Superior temporal gyrus (tissue), 1 donor: Measurements from ENCODE around the gene CBS.
"Not testable (repeated sequence)": the region's sequence is repeated elsewhere in the genome, so short reads cannot be mapped to it uniquely, and the experiment has no call there.

Experiments used
- DNase-seq: peaks from one replicate; pipeline ENCODE4 v3.0.0-alpha.2; 2016; ENCODE audit errors: extremely low spot score

Gene CBS

DNA sequence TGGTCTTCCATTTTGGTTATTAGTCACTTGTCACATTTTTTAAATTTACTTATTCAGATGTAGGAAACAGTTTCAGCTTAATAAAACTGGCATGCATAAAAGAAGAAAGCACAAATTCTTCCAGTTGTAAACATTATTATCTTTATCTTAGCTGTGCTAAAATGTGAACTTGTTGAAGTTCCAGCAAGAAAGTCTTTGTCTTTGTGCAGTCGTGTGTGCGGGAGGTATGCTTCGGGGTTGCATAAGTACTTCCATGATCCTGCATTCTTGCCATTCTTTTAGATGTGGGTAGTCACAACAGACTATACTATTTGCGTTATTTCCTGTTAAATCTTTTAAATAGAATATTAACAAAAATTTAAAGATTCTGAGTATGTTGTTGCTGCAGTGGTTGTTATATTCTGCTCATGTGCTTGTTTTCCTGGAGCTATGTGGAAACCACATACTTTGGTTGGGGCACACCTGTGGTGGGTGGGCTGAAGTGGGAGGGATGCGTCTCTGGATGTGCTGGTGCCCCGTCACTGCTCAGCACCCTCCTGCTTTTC is 49.9 kb downstream of the CBS start:
- DNase-seq = no peak

DNA sequence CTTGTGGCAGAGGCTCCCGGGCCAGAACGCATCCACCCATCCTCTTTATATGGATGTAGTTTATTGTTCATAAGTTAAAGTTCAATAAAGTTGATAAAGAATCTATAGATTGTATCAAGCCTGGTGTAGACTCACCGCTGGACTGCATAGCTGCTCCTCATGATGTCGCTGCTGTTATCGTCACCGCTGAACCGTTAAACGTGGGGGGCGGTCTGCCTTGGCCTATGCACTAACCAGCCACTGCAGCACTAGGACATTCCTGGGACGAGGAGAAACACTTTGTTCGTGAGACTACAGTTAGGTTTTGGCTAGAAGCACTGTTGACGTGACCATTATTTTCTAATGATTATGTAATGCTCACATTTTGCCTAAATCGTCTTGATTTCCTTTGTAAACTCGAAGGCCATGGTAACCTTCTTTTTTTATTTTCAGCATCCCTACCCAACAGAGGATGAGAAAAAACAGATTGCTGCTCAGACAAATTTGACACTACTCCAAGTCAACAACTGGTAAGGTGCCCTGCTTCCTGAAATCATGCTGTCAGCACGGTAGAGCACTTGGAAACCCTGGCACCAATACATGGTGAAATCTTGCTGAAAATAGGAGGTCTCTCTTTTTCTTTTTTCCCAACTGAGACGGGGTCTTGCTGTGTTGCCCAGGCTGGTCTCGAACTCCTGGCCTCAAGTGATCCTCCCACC is 51.0 kb downstream of the CBS start:
- no peak for DNase-seq

DNA sequence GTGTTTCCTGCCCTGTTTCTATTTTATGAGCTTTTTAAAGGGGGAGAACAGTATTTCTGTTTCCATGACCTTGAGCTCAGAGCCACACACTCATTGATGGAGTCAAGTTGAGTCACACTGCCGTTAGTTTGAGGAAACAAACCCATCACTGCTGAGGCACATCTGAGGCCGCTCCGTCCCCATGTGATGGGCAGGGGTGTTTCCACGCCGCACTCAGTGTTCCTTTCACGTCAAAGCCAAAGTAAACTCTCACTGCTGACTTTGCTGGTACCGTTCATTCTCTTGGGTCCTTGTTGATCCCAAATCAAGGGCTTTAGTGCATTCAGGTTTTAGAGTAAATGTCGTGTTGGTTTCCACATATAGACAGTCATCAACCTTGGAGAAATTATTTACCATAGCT is 52.5 kb downstream of the CBS start:
- no peak for DNase-seq

DNA sequence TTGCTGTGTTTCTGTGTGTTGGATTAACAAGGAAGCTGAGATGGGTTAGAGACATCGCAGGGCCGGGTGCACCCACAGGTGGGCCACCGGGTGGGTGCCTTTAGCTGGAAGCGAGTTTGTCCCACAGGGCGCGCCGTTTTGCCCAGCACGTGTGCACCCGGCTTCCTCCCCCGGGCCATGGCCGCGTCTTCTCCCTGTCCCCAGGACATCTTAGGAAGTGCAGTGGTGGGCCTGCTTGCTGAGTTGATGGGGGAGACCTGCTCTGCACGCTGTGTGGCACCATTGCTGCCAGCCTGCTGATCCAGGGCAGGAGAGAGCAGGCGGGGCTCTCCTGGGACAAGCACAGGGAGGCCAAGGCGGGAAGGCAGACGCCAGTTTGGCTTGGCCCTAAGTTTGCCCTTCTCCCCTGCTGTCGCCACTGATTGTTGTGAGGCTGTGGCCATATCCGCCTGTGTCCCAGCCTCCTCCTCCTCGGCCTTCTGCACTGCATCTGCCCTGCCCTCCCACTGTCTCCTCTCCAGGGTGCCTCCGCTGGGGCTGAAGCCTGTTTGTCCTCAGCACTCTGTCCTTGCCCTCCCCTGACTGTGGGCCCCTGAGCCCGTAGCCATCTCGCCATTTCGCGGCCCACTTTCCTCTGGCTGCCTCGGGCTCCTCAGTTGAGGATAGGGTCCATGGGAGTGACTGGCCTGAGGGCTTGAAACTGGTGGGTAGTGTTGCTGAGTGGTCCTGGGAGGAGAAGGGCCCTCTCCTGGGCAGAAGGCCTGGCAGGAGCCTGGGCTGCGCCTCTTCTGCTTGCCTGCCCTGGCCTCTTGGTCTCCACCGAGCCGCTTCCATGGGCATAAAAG is 53.7 kb downstream of the CBS start:
- DNase-seq = no peak

- no peak for DNase-seq
Observed at GRCh38 chr21:43021191-43021590, 54.4 kb downstream of the CBS start.

DNA sequence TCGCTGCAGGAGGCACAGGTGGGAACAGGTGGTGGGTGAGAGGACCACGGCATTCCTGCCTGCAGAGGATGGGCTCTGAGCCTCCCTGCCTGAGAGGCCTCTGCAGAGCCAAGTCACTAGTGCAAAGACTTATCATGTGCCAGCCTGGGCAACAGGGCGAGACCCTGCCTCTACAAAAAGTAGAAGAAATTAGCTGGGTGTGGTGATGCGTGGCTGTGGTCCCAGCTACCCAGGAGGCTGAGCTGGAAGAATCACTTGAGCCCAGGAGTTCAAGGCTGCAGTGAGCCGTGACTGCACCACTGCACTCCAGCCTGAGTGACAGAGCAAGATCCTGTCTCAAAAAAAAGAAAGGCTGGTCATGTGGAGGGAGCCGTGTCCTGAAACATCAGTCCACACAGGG is 54.9 kb downstream of the CBS start:
- no peak for DNase-seq

- no peak for DNase-seq
Observed at GRCh38 chr21:43020177-43020576, 55.5 kb downstream of the CBS start.

DNA sequence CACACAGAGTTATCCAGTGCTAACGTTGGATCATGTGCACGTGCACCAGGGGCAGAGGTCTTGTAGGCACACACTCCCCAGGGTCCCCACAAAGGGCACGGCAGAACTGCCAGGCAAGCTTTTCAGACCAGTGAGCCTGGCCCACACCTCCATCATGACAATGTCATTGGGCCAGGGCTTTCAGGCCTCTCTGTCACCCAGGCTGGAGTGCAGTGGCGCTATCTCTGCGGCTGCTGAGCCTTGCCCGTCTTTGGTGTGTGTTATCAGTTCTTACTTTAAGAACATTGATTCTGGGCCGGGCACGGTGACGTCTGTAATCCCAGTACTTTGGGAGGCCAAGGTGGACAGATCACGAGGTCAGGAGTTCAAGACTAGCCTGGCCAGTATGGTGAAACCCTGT is 57.1 kb downstream of the CBS start:
- no peak for DNase-seq

DNA sequence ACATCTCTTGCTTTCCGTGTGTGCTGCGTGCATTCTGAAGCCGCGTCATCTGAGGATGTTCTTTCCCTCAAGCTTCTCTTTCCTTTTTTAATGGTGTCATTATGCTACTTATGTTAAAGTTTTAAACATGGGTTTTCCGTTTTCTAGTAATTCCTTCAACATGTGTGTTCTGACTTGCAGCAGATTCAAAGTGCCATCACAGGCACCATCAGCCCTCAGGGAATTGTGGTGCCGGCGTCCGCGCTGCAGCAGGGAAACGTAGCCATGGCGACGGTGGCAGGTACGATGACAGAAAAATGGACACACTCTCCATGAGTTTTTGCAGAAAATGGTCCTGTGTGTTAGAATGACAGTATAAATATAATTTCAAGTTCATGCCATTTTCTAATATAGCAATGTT is 58.9 kb downstream of the CBS start:
- no peak for DNase-seq

DNA sequence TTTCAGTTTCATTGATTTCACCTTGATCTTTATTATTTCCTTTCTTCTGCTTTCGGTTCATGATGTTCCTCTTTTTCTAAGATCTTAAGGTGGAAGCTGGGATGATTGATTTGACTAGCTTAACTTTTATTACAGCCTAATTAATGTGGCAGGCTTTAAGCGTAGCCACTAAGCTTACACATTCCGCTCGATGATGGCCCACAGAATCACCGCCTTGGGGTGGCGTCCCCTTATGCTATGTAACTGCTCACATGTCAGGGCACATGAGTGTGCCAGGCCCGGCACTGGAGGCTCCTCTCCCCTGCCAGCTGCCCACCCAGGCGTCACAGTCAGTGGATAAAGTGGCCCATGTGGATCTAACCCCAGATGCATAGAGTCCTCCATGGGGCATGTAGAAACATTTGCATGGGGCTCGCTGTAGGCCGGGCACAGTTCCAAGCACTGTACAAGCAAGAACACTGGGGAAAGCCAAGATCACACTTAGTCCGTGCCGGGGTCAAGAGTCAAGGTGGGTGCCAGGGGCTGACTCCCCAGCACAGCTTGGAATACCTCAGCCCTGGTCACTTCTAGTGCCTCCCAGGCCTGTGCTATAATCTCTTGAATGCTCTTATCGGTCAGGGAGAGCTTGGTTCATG is 59.6 kb downstream of the CBS start:
- DNase-seq = no peak

DNA sequence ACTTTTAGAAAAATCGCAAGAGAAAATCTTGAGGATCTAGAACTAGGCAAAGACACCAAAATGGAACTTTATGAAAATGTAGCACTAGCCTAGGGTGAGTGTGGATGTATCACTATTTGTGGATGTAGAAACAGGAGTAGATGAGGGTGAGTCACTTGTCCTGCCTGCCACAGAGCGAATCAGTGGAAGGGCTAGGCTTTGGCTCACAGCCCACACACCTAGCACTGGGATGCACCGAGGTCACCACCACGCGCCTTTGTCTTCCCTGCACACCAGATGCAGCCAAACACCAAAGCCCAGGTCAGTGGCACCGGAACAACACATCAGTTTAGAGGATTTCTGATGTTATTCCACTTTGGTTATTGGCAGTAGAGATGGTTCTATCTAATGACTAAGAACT is 63.0 kb downstream of the CBS start:
- no peak for DNase-seq

DNA sequence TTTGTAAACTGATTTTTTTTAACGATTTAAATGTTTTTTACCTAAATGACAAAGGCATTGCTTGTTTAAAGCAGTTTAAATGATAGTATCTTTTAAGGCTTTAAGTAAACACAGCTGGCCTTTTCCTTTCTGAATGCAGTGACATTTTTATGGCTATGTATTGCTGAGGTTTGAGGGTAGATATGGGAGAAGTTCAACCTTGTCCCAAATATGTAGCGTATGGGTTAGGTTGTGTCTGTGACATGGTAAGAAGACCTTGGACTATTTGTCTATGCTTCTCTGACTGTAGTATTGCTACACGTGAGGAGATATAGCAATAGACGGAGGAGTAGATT is 68.8 kb downstream of the CBS start:
- no peak for DNase-seq

DNA sequence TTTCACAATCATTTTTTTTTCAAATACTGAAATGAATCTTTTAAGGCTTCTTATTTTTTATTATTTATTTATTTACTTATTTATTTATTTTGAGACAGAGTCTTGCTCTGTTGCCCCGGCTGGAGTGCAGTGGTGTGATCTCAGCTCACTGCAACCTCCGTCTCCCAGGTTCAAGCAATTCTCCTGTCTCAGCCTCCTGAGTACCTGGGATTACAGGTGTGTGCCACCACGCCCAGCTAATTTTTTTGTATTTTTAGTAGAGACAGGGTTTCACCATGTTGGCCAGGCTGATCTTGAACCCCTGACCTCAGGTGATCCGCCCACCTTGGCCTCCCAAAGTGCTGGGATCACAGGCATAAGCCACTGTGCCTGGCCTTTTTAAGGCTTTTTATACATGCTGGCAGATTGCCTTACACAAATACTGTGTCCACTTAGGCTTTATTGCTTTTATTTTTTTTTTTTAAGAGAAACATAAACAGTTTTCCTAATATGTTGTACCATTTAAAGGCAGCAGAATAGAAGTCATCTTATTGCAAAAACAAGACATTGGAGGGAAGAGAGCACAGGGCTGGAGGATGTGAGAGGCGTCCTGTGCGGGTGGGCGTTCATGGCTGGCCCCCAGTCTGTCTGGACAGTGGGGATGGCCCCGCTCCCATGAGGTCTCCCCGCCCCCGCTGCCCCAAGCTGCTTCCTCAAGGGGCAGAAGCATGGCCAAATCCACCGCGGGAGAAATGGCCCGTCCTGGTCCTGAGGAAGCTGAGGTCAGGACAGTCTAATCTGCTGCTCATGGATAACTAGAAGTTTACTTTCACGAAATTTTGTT is 69.4 kb downstream of the CBS start:
- DNase-seq = not testable (repeated sequence)

- DNase-seq = no peak
Observed at GRCh38 chr21:43005635-43006034, 70.0 kb downstream of the CBS start.

DNA sequence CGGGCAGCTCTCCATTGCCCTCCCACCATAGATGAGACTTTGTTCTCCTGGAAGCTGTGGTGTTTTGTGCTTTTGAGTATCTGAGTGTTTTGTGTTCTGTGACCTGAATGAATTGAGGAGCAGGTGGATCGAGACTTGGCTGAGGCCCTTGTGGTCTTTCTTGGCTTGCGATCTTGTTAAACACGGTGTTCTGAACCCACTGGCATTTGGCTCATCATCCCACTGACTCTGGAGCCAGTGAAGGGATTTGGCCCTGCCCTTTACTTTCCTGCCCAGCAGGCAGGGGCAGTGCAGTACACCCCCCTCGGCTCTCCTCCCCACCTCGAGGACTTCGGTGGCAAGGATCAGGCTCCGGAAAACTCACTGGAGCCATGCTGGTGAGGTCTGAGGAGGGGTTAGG is 70.7 kb downstream of the CBS start:
- no peak for DNase-seq
